Upper lobe of right lung (tissue), 1 donor: ENCODE data around the gene C12orf75. TPM values are rescaled to one million over a fixed set of nuclear protein-coding genes. Genes with fewer than 3 reads are reported as not detected.
"Not testable (repeated sequence)": the region's sequence is repeated elsewhere in the genome, so short reads cannot be mapped to it uniquely, and the experiment has no call there.

Source experiments
- ATAC-seq: fragments of 200-7000 bp; cut with Tn5 transposase; one replicate; pipeline ENCODE4 v1.9.1; 2020; ENCODE audit warnings: mild to moderate bottlenecking, moderate library complexity
- DNase-seq: peaks from one replicate; pipeline ENCODE4 v3.0.0-alpha.2; 2020
- H3K27ac ChIP-seq: fragments of 200-600 bp; one replicate; pipeline ENCODE4 v1.8.0; 2022
- H3K27me3 ChIP-seq: fragments of 200-600 bp; one replicate; pipeline ENCODE4 v1.8.0; 2022; ENCODE audit warnings: mild to moderate bottlenecking
- H3K36me3 ChIP-seq: fragments of 200-600 bp; one replicate; pipeline ENCODE4 v1.8.0; 2022
- H3K4me1 ChIP-seq: fragments of 200-600 bp; one replicate; pipeline ENCODE4 v1.8.0; 2022
- H3K4me3 ChIP-seq: fragments of 200-600 bp; one replicate; pipeline ENCODE4 v1.8.0; 2022; ENCODE audit warnings: mild to moderate bottlenecking
- H3K9me3 ChIP-seq: fragments of 200-600 bp; one replicate; pipeline ENCODE4 v1.8.0; 2022
- intact Hi-C: fragments of 100-400 bp; cut with DNase I; formaldehyde crosslinking; loops from one replicate; pipeline ENCODE4 v1.11.0; 2022
- total RNA-seq: library from RNA; stranded (reverse); fragmentation: NEBNext Ultra II Directional; extraction: Animal tissue kit (Norgen Biotek cat#: 25700); gene quantifications from one replicate; pipeline ENCODE4 v1.2.1, GENCODE V29; 2021
- TF ChIP-seq, protein P1 (sequence below): fragments of 200-600 bp; IDR thresholded peaks from one replicate; pipeline ENCODE4 v1.8.0; 2022; ENCODE audit warnings: antibody characterized with exemption
- donor health status: DM: no; HTN: yes; CAD: no; lungs with severe emphysema.

C12orf75 gene
- total RNA-seq, 1 donor from 2014 or later = 5.9 TPM

DNA sequence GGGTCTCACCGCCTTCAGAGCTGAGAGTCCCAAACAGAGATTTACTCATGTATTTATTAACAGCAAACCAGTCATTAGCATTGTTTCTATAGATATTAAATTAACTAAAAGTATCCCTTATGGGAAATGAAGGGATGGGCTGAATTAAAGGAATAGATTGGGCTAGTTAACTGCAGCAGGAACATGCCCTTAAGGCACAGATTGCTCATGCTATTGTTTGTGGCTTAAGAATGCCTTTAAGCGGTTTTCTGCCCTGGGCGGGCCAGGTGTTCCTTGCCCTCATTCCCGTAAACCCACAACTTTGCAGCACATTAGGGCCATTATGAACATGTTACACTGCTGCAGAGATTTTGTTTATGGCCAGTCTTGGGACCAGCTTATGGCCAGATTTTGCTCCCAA, 21.7 kb upstream of the C12orf75 start:
- H3K27me3 ChIP-seq, intact Hi-C loops, H3K4me3 ChIP-seq, H3K36me3 ChIP-seq, H3K9me3 ChIP-seq, ATAC-seq, H3K27ac ChIP-seq, H3K4me1 ChIP-seq, DNase-seq: not testable (repeated sequence)

DNA sequence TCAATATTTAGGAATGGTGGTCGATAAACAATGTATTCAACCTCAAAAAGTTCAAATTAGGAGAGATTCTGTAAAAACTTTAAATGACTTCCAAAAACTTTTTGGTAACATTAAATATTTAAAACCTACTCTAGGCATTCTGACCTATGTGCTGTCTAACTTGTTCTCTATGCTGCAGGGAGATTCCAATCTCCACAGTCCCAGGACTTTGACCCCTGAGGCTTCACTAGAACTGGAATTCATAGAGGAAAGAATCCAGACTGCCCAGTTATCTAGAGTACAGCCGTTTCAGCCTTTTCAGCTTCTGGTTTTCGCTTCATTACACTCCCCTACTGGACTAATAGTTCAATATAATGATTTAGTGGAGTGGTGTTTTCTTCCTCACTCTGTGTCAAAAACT, 21.1 kb upstream of the C12orf75 start:
- ATAC-seq, H3K27ac ChIP-seq, H3K36me3 ChIP-seq, H3K4me3 ChIP-seq, H3K27me3 ChIP-seq, DNase-seq, H3K4me1 ChIP-seq, H3K9me3 ChIP-seq, intact Hi-C loops: not testable (repeated sequence)

DNA sequence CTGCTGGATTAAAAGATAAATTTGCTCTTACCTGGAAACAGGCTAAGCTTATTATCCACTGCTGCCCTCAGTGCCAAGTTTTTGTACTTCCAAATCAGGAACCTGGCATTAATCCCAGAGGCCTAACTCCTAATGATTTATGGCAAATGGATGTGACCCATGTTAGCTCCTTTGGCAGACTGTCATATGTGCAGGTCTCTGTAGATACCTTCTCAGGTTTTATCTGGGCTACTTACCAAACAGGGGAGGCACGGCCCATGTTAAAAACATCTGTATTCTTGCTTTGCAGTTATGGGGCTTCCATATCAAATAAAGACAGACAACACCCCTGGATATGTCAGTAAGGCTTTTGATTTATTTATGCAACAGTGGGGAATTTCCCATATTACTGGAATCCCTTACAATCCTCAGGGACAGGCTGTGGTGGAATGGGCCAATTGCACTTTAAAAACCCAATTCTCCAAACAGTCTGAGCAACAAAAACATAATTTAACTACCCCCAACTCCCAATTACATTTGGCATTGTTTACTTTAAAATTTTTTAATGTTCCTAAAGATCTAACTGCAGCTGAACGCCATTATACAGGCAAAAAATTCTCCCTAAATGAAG, 19.9 kb upstream of the C12orf75 start:
- H3K4me3 ChIP-seq, ATAC-seq, H3K36me3 ChIP-seq, H3K9me3 ChIP-seq, H3K27ac ChIP-seq, H3K27me3 ChIP-seq, DNase-seq, H3K4me1 ChIP-seq, intact Hi-C loops: not testable (repeated sequence)

DNA sequence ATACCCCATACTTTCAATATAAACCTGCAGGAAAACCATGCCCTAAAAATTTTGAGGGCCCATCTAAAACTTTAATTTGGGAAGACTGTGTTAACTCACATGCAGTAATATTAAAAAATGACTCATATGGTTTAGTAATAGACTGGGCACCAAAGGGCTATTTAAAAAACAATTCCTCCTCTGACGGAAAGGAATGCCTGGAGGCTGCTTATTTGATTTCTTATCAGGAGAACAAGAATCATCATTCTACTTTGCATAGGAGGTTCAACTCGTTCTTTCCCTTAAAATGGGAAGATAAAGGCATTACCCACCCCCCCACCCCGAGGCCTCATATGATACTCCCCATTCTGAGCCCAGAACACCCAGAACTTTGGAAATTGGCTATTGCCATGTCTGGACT, 18.6 kb upstream of the C12orf75 start:
- H3K27me3 ChIP-seq, H3K9me3 ChIP-seq, intact Hi-C loops, ATAC-seq, DNase-seq, H3K4me1 ChIP-seq, H3K36me3 ChIP-seq, H3K4me3 ChIP-seq, H3K27ac ChIP-seq: not testable (repeated sequence)

DNA sequence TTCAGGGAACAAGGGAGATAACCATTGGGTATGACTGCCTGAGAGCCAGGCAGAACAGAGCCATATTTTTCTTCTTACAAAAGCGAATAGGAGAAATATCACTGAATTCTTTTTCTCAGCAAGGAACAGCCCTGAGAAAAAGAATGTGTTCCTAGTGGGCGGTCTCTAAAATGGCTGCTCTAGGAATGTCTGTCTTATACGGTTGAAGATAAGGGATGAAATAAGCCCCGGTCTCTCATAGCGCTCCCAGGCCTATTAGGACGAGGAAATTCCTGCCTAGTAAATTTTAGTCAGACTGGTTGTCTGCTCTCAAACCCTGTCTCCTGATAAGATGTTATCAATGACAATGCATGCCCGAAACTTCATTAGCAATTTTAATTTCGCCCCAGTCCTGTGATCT, 16.7 kb upstream of the C12orf75 start:
- intact Hi-C loops, ATAC-seq, H3K27me3 ChIP-seq, H3K9me3 ChIP-seq, H3K4me1 ChIP-seq, H3K4me3 ChIP-seq, DNase-seq, H3K36me3 ChIP-seq, H3K27ac ChIP-seq: not testable (repeated sequence)

DNA sequence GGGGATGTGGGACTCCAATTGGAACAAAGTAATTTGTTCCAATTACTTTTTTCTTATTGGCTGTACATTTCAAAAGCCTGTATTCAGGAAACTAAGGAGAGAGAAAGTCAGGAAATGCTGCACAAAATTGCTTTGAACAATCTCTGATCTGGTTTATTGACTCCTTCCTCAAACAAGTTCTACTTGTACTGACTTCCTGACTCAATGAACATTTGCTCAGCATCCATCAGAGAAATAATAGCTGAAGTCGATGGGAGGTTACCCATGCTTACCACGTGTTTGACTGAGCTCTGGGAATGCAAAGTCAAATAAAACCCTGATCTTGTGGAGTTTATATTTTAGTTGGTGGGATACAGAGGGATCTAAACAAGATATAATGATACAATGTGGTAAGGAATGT, 15.4 kb upstream of the C12orf75 start:
- H3K27me3 ChIP-seq = no peaks in the 10 kb centered on the region
- ATAC-seq (no peak), DNase-seq (no peak)
- H3K4me1 ChIP-seq = no peaks in the 10 kb centered on the region
- intact Hi-C loops = no loop called here
- H3K4me3 ChIP-seq = no peak overlapping the region
- no peak overlapping the region for H3K27ac ChIP-seq
- H3K36me3 ChIP-seq = no peaks in the 10 kb centered on the region
- TF ChIP-seq, protein P1, sequence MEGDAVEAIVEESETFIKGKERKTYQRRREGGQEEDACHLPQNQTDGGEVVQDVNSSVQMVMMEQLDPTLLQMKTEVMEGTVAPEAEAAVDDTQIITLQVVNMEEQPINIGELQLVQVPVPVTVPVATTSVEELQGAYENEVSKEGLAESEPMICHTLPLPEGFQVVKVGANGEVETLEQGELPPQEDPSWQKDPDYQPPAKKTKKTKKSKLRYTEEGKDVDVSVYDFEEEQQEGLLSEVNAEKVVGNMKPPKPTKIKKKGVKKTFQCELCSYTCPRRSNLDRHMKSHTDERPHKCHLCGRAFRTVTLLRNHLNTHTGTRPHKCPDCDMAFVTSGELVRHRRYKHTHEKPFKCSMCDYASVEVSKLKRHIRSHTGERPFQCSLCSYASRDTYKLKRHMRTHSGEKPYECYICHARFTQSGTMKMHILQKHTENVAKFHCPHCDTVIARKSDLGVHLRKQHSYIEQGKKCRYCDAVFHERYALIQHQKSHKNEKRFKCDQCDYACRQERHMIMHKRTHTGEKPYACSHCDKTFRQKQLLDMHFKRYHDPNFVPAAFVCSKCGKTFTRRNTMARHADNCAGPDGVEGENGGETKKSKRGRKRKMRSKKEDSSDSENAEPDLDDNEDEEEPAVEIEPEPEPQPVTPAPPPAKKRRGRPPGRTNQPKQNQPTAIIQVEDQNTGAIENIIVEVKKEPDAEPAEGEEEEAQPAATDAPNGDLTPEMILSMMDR = no peak
- no peaks in the 10 kb centered on the region for H3K9me3 ChIP-seq

DNA sequence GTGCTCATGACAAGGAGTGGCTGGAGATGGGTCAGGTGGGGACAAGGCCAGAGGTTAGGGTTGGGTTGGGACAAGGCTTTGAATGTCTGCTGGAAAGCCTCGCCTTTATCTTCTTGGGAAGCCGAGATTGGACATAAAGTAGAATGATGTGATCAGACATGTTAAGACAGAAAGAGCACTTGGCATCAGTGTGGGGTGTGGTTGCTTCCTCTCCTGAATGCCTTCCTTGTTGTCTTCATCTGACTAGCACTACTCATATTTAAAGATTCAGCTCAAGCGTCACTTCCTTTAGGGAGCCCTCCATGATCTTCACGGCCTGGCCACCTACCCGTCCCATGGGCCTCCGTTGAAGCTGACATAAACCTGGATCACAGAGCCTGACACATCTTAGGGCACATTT, 14.8 kb upstream of the C12orf75 start:
- no peaks in the 10 kb centered on the region for H3K4me1 ChIP-seq
- no peak overlapping the region for H3K27ac ChIP-seq
- DNase-seq (no peak), ATAC-seq (no peak)
- no peaks in the 10 kb centered on the region for H3K36me3 ChIP-seq
- intact Hi-C loops = no loop called here
- H3K4me3 ChIP-seq = no peak overlapping the region
- no peaks in the 10 kb centered on the region for H3K9me3 ChIP-seq
- no peaks in the 10 kb centered on the region for H3K27me3 ChIP-seq
- TF ChIP-seq, protein P1 = no peak

DNA sequence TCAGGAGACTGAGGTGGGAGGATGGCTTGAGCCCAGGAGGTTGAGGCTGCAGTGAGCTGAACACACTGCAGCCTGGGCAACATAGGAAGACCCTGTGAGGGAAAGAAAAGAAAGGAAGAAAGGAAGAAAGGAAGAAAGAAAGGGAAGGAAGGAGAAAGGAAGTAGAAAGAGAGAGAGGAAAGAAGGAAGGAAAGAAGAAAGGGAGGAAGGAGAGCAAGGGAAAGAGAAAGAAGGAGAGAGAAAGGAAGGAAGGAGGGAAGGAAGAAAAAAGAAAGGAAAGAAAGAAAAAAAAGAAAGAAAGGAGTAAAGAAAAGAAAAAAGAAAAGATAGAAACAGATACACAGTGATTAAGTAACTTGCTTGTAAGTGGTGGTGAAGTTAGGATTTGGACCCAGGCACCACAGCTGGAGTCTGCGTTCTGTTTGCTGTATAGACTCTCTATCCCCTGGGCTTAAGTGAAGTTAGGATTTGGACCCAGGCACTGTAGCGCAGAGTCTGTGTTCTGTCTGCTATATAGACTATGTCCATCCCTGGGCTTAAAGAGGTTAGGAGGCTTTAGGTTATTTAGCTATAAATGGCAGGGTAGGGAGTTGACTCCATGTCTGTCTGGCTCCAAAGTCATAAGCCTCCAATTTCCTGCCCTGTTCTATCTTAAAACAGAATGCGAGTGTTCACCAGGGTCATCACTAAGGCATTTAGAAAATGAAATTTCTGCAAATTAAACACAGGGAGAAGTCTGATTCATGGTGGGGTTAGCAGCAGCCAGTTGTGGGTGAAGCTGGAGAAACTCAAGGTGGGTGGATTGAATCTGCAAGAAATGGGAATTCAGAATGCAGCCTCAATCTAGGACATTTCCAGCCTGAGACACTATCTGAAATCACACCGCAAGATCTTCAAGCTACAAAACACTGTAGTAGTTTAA, 13.3 kb upstream of the C12orf75 start:
- H3K4me1 ChIP-seq = no peaks in the 10 kb centered on the region
- H3K27me3 ChIP-seq = no peaks in the 10 kb centered on the region
- intact Hi-C loops = no loop called here
- H3K27ac ChIP-seq = no peak overlapping the region
- DNase-seq (no peak), ATAC-seq (no peak)
- no peaks in the 10 kb centered on the region for H3K36me3 ChIP-seq
- H3K9me3 ChIP-seq = no peaks in the 10 kb centered on the region
- TF ChIP-seq, protein P1 = no peak
- H3K4me3 ChIP-seq = no peak overlapping the region
